C4-2B (cell line): Measurements from ENCODE around the gene AIFM2.

Experiments
- ZFX ChIP-seq: fragments of 450-650 bp; IDR thresholded peaks from 2 replicates; pipeline ENCODE4 v1.6.1; 2017
- TF ChIP-seq, protein P1 (sequence below): fragments of 450-650 bp; conservative IDR thresholded peaks from 2 replicates; pipeline ENCODE4 v1.5.1; 2017; ENCODE audit warnings: mild to moderate bottlenecking

DNA sequence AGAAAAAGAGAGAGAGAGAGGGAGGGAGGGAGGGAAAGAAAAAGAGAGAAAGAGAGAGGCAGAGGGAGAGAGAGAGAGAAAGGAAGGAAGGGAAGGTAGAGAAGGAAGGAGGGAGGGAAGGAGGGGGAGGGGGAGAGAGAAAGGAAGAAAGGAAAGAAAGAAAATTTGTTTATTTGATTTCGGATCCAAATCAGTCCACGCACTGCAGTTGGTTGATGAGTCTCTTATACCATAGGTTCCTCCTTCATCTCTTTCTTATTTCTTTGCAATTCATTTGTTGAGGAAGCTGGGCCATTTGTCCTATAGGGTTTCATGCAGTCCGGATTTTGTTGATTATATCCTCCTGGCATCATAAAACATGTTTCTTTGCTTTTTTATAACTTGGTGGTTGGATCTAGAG, 34.4 kb downstream of the AIFM2 start:
- TF ChIP-seq, protein P1, sequence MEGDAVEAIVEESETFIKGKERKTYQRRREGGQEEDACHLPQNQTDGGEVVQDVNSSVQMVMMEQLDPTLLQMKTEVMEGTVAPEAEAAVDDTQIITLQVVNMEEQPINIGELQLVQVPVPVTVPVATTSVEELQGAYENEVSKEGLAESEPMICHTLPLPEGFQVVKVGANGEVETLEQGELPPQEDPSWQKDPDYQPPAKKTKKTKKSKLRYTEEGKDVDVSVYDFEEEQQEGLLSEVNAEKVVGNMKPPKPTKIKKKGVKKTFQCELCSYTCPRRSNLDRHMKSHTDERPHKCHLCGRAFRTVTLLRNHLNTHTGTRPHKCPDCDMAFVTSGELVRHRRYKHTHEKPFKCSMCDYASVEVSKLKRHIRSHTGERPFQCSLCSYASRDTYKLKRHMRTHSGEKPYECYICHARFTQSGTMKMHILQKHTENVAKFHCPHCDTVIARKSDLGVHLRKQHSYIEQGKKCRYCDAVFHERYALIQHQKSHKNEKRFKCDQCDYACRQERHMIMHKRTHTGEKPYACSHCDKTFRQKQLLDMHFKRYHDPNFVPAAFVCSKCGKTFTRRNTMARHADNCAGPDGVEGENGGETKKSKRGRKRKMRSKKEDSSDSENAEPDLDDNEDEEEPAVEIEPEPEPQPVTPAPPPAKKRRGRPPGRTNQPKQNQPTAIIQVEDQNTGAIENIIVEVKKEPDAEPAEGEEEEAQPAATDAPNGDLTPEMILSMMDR = no peak
- no peak for TF ChIP-seq ZFX
